22Rv1 (cell line): ENCODE measurements around the gene STOM.

Experiments
- CTCF ChIP-seq: fragments of 450-650 bp; IDR thresholded peaks from 2 replicates; pipeline ENCODE4 v1.5.1; 2017; ENCODE audit warnings: mild to moderate bottlenecking
- ZFX ChIP-seq: fragments of 450-650 bp; IDR thresholded peaks from 2 replicates; pipeline ENCODE4 v1.6.1; 2017; ENCODE audit warnings: antibody characterized with exemption, borderline replicate concordance

- TF ChIP-seq CTCF (no peak), ZFX (no peak)
Measured at GRCh38 chr9:121328876-121329681, 41.0 kb downstream of the STOM start.
